Eye (tissue), 1 donor: ENCODE measurements around the gene CERS2.
A peak's percentile ranks its signal among the peaks of the same experiment; 100 is the strongest.
"Not testable (repeated sequence)": the region's sequence is repeated elsewhere in the genome, so short reads cannot be mapped to it uniquely, and the experiment has no call there.

ENCODE experiments used
- DNase-seq: peaks from one replicate; pipeline ENCODE4 v3.0.0-alpha.2; 2015

CERS2 gene

DNA sequence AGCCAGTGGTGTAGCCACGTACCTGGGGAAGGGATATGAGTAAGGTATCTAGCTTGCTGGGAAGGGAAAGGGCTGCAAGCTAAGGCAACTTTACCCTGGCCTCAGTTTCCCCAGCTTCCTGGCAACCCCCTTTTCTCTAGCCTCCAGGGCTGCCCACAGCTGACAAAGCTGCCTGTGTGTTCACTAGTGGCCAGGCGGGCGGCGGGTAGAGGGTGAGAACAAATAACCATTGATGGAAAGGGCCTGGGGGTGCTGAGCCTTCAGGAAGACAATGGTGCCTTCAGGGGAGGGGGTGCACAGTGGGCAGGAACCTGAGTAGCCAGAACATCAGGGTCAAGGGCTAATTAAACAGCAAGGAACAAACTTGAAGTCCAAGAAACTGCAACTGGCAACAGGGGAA is 6.1 kb downstream of the CERS2 start:
- no peak for DNase-seq

DNA sequence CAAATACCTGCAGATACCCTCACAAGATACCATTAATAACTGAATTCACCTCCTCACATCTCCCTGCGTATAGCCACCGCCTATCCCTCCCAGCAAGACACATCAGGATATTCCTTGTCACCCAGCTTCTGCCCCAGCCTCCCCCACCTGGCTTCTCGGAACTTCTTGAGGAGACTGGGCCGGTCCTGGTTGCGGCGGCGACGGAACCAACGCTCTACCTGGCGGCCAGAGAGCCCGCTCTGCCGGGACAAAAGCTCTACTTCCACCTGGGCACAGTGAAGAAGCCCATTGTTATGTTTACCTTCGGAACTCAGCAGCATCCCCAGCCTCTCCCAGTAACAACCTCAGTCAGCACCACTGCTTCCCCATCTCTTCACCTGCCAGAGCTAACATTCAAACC is 6.7 kb downstream of the CERS2 start:
- no peak for DNase-seq

DNA sequence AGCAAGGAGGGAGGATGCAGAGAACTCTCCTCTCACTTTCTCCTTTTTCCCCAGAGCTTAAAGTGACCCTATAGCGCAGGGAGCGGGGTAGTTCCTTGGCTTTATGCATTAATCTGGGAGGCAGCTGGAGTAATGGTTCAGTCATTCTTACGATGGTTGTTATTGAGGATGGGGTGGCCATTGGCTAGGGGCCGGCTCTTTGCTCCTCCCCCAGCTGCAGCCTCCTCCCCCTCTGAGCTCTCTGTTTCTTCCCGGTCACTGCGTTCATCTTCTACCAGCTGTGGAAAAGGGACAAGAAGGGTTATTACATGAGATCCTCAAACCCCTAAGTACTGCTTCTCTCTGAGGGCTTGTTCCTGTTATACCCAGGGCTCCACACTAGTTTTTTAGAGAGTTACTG is 8.6 kb downstream of the CERS2 start:
- DNase-seq: no peak

DNA sequence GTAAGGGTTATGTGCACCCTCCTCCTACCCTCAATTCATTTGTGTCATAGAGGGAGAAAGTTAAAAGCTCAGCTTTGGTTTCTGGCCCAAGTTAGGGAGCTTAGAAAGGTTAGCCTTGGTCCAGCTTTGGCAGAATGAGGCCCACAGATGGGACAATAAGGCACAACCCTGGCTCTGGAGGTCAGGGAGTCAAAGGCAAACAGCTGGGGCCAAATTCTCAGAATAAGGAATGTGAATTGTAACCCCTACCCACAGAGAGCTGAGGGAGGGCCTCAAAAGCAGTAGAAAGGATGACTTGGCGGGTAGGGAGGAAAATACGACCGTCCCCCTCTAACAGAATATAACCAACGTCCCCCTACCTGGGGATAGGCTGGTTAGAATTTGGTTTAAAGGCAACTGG is 9.0 kb downstream of the CERS2 start:
- no peak for DNase-seq

DNA sequence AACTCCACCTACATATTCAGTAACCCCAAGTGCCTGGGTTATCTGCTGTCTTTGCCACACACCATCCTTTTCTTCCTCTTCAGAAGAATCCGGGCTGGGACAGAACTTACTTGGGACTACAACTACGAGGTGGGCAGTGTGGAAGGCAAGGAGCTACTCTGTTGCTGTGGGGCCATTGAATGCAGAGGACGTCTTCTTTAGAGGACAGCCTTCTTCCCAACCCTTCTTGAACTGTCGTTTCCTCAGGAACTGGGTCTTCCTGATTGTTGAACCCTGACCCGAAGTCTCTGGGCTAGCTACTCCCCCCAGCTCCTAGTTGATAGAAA is 10.5 kb downstream of the CERS2 start:
- no peak for DNase-seq

DNA sequence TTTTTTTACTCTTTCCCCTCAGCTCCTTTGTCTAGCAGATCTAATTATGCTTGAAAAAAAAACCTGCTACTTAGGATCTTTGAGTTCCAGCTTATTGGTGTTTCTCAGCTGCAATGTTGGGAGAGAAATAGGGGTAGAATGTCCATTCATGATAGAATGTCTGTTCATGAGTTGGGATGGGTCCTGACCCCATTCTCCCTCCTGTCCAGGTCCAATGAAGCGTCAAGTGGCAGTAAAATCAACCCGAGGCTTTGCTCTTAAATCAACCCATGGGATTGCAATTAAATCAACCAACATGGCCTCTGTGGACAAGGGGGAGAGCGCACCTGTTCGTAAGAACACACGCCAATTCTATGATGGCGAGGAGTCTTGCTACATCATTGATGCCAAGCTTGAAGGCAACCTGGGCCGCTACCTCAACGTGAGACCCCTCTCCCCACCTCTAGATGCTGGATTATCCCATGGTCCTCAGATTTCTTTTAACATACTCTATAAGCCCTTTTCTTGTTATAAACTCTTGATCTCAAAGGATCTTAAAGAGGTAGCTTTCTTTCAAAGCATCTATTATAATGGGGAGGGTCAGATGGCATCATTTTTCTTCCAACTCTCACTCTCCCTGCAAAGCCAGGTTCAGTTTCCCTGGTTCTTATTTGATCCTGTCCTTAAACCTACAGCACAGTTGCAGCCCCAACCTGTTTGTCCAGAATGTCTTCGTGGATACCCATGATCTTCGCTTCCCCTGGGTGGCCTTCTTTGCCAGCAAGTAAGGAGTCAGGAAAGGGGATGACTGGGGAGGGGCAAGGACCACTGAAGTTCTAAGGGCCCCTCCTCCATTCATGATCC is 11.1 kb downstream of the CERS2 start:
- no peak for DNase-seq

DNA sequence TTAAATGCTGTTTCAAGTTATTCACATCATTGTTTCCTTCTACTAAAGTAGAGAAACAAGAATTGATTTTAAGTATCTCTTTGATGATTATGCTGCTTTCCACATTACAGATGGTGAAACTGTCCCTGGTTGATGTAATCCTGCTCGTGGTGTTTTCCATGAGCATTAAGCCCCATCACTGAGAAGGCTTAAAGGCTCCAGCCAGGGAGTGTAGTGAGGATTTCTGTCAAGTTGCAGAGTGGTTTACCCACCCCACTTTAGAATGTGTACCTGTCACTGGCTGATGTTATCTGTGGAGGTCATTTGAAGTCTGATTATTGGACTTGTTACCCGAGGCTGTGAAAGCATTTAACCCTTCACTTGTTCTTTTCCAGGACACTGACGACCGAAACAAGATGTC is 12.9 kb downstream of the CERS2 start:
- DNase-seq: no peak

DNA sequence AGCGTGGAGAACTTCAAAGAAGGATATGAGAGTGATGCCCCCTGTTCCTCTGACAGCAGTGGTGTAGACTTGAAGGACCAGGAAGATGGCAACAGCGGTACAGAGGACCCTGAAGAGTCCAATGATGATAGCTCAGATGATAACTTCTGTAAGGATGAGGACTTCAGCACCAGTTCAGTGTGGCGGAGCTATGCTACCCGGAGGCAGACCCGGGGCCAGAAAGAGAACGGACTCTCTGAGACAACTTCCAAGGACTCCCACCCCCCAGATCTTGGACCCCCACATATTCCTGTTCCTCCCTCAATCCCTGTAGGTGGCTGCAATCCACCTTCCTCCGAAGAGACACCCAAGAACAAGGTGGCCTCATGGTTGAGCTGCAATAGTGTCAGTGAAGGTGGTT is 14.0 kb downstream of the CERS2 start:
- DNase-seq: no peak

DNA sequence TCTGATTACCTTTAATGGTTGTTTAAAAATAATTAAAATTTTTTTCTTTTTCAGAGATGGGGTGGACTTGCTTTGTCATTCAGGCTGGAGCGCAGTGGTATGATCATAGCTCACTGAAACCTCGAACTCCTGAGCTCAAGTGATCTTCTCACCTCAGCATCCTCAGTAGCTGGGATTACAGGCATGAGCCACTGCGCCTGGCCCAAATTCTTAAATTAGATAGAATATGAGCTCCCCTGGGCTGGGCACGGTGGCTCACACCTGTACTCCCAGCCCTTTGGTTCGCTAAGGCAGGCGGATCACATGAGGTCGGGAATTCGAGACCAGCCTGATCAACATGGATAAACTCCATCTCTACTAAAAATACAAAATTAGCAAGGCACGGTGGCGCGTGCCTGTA is 17.0 kb downstream of the CERS2 start:
- no peak for DNase-seq

DNA sequence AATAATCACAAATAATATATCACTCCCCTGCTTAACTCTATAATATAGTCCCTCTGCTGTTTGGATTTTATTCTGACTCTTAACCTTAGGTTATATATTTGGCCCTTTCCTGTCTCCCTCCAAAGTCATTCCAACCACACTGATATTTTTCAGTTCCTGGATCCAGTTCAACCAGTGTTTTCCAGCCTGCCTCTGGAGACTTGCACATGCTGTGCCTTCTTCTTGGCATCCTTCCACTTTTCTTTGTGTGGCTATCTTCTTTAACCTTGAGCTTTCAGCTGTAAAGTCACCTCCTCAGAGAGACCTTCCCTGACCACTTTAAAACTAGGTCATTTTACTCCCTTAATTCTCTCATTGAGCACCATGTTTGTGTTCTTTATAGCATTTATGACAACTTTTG is 19.4 kb downstream of the CERS2 start:
- DNase-seq: no peak

DNA sequence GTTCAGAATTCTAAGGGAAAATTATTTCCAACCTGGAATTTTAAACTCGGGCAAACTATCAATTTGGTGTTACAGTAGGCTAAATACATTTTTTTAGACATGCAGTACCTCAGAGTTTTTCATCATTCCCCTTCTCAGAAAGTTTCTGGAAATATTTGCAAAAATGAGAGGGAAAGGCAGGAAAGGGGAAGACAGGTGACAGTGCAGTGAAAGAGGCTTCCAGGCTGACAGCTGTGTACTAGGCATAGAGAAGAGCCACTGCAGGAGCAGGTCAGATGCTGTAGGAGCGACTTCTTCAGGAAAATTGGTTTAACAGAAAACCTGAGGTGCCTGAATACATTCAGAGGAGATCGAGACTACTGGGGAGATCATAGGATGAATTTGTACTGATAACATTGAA is 19.9 kb downstream of the CERS2 start:
- no peak for DNase-seq

DNA sequence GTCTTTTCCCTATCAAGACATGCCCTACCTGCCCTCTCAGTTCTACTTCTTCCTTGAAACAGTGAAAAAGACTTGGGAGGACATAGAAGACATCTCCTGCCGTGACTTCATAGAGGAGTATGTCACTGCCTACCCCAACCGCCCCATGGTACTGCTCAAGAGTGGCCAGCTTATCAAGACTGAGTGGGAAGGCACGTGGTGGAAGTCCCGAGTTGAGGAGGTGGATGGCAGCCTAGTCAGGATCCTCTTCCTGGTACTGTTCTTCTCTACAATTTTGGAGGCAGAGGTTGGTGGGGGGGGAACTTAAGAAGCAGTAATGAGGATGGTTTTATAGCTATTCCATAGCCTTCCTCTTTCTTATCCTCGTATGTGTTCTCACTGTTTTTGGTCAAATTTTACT is 29.8 kb downstream of the CERS2 start:
- no peak for DNase-seq

DNA sequence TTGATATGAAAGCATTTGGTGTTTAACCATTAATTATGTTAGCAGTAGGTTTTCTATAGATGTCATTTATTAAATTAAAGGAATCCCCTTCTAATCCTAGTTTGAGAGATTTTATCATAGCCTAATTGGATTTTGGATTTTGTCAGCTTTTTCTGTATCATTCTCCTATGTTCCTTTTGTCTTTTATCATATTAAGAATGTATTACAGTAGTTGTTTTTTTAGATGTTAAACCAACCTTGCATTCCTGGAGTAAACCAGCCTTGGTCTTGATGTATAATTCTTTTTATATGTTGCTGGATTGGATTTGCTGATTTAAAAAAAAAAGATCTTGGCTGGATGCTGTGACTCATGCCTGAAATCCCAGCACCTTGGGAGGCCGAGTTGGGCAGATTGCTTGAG is 42.9 kb downstream of the CERS2 start:
- DNase-seq: peak; percentile 62

DNA sequence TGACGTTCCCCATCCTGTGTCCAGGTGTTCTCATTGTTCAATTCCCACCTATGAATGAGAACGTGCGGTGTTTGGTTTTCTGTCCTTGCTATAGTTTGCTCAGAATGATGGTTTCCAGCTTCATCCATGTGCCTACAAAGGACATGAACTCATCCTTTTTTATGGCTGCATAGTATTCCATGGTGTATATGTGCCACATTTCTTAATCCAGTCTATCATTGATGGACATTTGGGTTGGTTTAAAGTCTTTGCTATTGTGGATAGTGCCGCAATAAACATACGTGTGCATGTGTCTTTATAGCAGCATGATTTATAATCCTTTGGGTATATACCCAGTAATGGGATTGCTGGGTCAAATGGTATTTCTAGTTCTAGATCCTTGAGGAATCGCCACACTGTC is 45.9 kb downstream of the CERS2 start:
- not testable (repeated sequence) for DNase-seq

DNA sequence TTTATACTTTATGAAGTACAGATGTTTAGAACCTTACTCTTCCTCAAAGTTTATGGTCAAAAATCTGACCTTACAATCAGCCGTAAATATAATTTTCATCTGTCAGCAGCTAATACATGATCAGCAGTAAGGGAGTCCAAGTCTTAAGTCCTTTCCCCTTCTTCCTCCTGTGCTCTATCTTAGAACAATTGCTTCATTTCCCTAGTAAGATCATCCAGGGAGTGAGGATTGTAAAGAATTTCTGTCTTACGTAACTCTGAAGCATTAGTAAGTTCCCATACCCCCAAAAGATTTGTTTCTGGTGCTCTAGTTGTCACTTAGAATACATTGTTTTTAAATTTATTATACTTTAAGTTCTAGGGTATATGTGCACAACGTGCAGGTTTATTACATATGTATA is 46.3 kb downstream of the CERS2 start:
- no peak for DNase-seq

DNA sequence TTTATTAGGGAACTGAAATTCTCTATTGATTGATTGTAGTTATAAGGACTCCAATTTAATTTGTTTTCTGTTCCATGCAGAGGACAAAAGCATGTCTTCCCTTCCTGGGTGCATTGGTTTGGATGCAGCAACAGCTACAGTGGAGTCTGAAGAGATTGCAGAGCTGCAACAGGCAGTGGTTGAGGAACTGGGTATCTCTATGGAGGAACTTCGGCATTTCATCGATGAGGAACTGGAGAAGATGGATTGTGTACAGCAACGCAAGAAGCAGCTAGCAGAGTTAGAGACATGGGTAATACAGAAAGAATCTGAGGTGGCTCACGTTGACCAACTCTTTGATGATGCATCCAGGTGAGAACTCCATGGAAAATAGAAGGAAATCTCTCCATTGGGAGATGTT is 47.0 kb downstream of the CERS2 start:
- no peak for DNase-seq

DNA sequence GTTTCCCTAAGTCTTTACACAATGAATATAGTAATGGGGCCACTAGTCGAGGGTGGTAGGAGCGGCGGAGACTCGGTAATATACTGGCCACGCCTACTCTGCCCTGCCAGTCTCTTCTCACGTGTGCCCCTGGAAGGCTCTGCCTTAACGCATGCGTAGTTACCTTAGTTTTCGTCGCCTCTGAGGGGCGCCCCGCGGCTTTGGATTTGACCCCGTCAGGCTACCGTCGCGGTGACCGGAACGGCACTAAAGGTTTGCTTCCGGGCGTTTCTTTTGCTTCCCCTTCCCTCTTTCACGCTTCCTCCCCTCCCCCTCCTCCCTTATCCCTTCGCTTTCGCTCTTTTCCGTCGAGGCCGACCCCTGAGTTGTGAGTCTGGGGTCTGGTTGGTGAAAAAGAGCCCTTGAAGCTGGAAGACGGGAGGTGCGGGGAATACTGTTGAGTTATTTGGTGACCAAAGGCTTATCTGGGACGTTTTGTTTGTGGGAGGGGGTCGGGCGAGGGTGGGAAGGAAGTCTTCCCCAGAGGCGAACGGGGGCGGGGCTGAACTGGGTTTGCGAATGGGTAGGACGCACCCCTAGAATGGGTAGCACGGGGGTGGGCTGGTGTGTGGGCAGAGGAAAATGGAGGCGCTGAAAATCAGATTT is 48.4 kb downstream of the CERS2 start, which contains the start of gene SETDB1:
TSS of gene SETDB1 (plus strand) at position 267 of the 645 bp plus-strand sequence. CDS start 1,352 bp downstream, outside the sequence.
- peak; percentile 98 for DNase-seq

DNA sequence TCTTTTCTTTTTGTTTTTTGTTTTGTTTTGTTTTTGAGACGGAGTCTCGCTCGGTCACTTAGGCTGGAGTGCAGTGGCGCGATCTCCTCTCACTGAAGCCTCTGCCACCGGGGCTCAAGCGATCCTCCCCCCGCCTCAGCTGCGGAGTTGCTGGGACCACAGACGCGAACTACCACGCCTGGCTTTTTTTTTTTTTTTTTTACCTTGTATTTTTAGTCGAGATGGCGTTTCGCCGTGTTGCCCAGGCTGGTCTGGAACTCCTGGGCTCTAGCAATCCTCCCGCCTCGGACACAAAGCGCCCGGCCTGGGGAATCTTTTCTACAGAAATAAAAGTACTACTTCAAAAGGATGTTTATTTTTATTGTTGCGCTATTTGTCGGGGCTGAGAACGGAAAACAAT is 49.6 kb downstream of the CERS2 start:
- no peak for DNase-seq

DNA sequence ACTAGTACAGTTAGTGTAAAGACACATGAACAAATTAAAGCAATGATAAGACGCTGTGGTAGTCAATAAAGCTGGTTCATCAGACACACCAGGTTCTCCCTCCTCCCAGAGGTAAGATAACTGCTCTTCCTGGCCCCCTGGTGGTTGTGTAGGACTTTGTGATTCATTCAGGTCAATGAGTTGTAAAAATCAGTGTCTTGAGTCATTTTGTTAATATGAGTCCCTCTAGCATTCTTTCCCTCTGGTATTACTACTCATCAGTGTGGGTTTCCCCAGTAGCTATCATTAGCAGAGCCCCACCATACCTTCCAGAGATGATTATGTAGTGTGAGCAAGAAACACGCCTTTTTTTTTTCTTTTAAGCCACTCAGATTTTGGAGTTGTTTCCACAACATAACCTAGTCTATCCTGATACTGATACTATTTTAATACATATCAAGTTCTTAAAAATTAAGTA is 52.1 kb downstream of the CERS2 start:
- peak; percentile 80 for DNase-seq

DNA sequence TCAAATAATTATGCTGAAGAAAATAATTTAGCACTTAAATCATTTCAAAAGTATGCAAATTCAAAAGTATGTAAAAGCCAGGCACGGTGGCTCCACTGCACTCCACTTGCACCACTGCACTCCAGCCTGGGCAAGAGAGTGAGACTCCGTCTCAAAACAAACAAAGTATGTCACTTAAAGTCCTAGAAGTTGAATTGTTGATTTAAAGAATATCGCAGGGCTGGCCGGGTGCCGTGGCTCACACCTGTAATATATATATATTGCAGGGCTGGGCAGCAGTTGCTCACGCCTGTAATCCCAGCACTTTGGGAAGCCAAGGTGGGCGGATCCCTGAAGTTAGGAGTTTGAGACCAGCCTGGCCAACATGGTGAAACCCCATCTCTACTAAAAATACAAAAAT is 57.2 kb downstream of the CERS2 start:
- no peak for DNase-seq
